Sigmoid colon (tissue), 7 donors: ENCODE measurements around the gene PROX1. TPM values are rescaled to one million over a fixed set of nuclear protein-coding genes. Genes with fewer than 3 reads are reported as not detected.
A peak's percentile ranks its signal among the peaks of the same experiment; 100 is the strongest.

Source experiments
- DNase-seq: peaks from one replicate; pipeline ENCODE4 v3.0.0-alpha.2; 2019
- H3K27ac ChIP-seq, 4 donors: fragments of 200-600 bp; sonication (generic); one replicate each; pipeline ENCODE4 v1.5.1; 2016 to 2019; ENCODE audit warnings: mild to moderate bottlenecking in 1 of 4
- H3K27me3 ChIP-seq, 3 donors: fragments of 200-600 bp; sonication (generic); one replicate each; pipeline ENCODE4 v1.5.1; 2019; ENCODE audit warnings: mild to moderate bottlenecking in 1 of 3
- H3K36me3 ChIP-seq, 4 donors: fragments of 200-600 bp; sonication (generic); one replicate each; pipeline ENCODE4 v1.5.1; 2016 to 2019
- H3K4me1 ChIP-seq, 4 donors: fragments of 200-600 bp; sonication (generic); one replicate each; pipeline ENCODE4 v1.5.1; 2017 to 2019
- H3K4me3 ChIP-seq, 4 donors: fragments of 200-600 bp; sonication (generic); one replicate each; pipeline ENCODE4 v1.5.1; 2017 to 2019; ENCODE audit warnings: mild to moderate bottlenecking in 2 of 4, moderate library complexity in 1 of 4
- H3K9me3 ChIP-seq, 4 donors: fragments of 200-600 bp in 3 of 4; sonication (generic) in 3 of 4; one replicate each; pipeline versions ENCODE4 v1.5.1 to v1.6.1; 2013 to 2019
- CTCF ChIP-seq, 4 experiments: fragments of 450-650 bp in 3 of 4; fragments of 200-600 bp in 1 of 4; IDR thresholded peaks; one replicate each; pipeline ENCODE4 v1.5.1; 2016 to 2019; ENCODE audit warnings: antibody characterized with exemption in 4 of 4, mild to moderate bottlenecking in 3 of 4, moderate library complexity in 2 of 4
- EP300 ChIP-seq, 4 donors: sonication (generic); formaldehyde crosslinking; IDR thresholded peaks; one replicate each; pipeline ENCODE4 v1.6.1; 2017; ENCODE audit warnings: antibody characterized with exemption in 4 of 4
- POLR2A ChIP-seq, 2 donors: fragments of 450-650 bp; IDR thresholded peaks; one replicate each; pipeline ENCODE4 v1.6.1; 2016; ENCODE audit warnings: antibody characterized with exemption in 2 of 2, mild to moderate bottlenecking in 2 of 2, moderate library complexity in 2 of 2
- POLR2AphosphoS5 ChIP-seq, 4 donors: sonication (generic); formaldehyde crosslinking; IDR thresholded peaks; one replicate each; pipeline ENCODE4 v1.6.1; 2017; ENCODE audit warnings: antibody characterized with exemption in 4 of 4
- WGBS, 2 donors: extraction: QIAGEN DNeasy Blood & Tissue Kit; methylation state at CpG; one replicate each; pipeline ENCODE4 v1.1.7; 2013; 5-methylcytosine and 5-hydroxymethylcytosine counted together
- intact Hi-C: fragments of 100-400 bp; cut with DNase I; formaldehyde crosslinking; loops from one replicate; pipeline ENCODE4 v1.15.1; 2023
- polyA plus RNA-seq, 3 donors: library from polyadenylated mRNA; stranded (reverse); fragments of 200-250 nt; gene quantifications; one replicate each; pipeline ENCODE4 v1.2.3, GENCODE V29; 2013
- total RNA-seq, 4 donors: library from RNA; depleted of rRNA; stranded (reverse); fragments of >200 nt; gene quantifications; one replicate each; pipeline ENCODE4 v1.1.0, GENCODE V29; 2016
- donor health status: healthy with polysubstance abuse.
- donor health status: Bipolar disorder and iron deficiency.
- donor health status: healthy.

The PROX1 gene
- total and polyA plus RNA-seq, 7 donors, result 1.4 to 7.7 (median 5.4) TPM

- intact Hi-C loops, result loop anchor here (5.0 kb wide), 1 partner anchor 40 kb away; the partner anchor contains the start of gene PROX1
- no peak for DNase-seq
- Histone ChIP-seq H3K27ac (peak overlapping the region in 1 of 4 donors; percentile 71), H3K27me3 (no peaks in the 10 kb centered on the region), H3K9me3 (no peaks in the 10 kb centered on the region), H3K4me1 (peaks cover 0 to 37% (median 31%) of the 10 kb centered on the region in 4 donors), H3K4me3 (no peak overlapping the region), H3K36me3 (no peaks in the 10 kb centered on the region)
- WGBS, 2 donors, result 72 to 78% methylated on average over 5 of the region's 5 CpGs
- TF ChIP-seq POLR2A (IDR thresholded peaks at IDR 0.05) (no peak), POLR2AphosphoS5 (IDR thresholded peaks at IDR 0.05) (no peak), CTCF (IDR thresholded peaks at IDR 0.05) (no peak), EP300 (IDR thresholded peaks at IDR 0.05) (no peak)
Measured at GRCh38 chr1:214027498-214027897, 39.7 kb downstream of the PROX1 start.

- H3K36me3 ChIP-seq, result no peaks in the 10 kb centered on the region
- H3K9me3 ChIP-seq, result no peaks in the 10 kb centered on the region
- intact Hi-C loops, result loop anchor here (5.0 kb wide), 1 partner anchor 41 kb away; the partner anchor contains the start of gene PROX1
- peaks cover 0 to 37% (median 31%) of the 10 kb centered on the region in 4 donors for H3K4me1 ChIP-seq
- TF ChIP-seq CTCF (IDR thresholded peaks at IDR 0.05) (no peak), EP300 (IDR thresholded peaks at IDR 0.05) (no peak), POLR2AphosphoS5 (IDR thresholded peaks at IDR 0.05) (no peak), POLR2A (IDR thresholded peaks at IDR 0.05) (no peak)
- no peak for DNase-seq
- peak overlapping the region in 1 of 4 donors; percentile 71 for H3K27ac ChIP-seq
- H3K4me3 ChIP-seq, result no peak overlapping the region
- WGBS, 2 donors, result 78 to 79% methylated on average over 5 of the region's 5 CpGs
- H3K27me3 ChIP-seq, result no peaks in the 10 kb centered on the region
Measured at GRCh38 chr1:214028095-214028494, 40.3 kb downstream of the PROX1 start.

DNA sequence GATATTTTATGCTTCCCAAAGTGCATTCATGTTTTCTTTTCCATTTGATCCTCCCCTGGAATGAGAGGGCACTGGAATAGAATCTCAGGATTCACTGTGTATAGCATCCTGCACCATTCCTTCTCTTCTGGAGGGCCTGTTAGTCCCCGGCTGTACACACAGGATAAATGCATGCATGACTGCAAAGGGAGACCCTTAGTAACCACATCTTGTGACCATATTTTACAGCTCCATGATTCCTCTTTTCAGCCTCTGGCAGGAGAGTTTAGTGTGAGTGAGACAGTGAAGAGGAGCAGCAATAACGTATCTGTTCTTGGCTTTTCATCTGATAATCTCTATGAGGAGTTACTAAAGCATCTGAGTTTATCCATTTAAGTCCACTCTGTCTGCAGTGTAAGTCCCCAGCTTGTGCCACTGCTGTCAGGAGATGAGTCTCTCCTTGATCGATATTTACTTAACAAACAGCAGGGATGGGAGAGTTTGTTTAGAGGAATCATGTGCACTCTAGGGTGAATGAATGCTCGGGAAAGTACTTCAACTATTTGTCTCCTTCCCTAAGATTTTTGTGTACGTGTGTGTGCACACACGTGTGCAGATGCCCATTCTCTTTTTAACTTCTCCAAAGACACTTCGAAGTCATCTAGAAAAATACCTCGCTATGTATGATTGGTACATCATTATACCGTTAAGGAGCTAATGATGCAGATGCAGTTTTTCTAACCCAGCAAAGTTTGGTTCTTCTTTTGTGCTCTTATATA is 41.1 kb downstream of the PROX1 start:
- Histone ChIP-seq H3K27me3 (no peaks in the 10 kb centered on the region), H3K9me3 (no peaks in the 10 kb centered on the region), H3K36me3 (no peaks in the 10 kb centered on the region), H3K4me1 (peaks cover 0 to 37% (median 31%) of the 10 kb centered on the region in 4 donors), H3K27ac (peak overlapping the region in 1 of 4 donors; percentile 71), H3K4me3 (no peak overlapping the region)
- 74 to 78% methylated on average over 9 of the region's 9 CpGs for WGBS, 2 donors
- no peak for DNase-seq
- TF ChIP-seq POLR2A (IDR thresholded peaks at IDR 0.05) (no peak), EP300 (IDR thresholded peaks at IDR 0.05) (no peak), POLR2AphosphoS5 (IDR thresholded peaks at IDR 0.05) (no peak), CTCF (IDR thresholded peaks at IDR 0.05) (no peak)
- intact Hi-C loops, result loop anchor here (5.0 kb wide), 1 partner anchor 42 kb away; the partner anchor contains the start of gene PROX1

GRCh38 chr1:214029796-214030195 is 42.0 kb downstream of the PROX1 start:
- no peaks in the 10 kb centered on the region for H3K9me3 ChIP-seq
- WGBS, 2 donors, result 68 to 86% methylated on average over 6 of the region's 6 CpGs
- intact Hi-C loops, result loop anchor here (5.0 kb wide), 1 partner anchor 42 kb away; the partner anchor contains the start of gene PROX1
- no peak for DNase-seq
- H3K27me3 ChIP-seq, result no peaks in the 10 kb centered on the region
- H3K4me1 ChIP-seq, result peaks cover 0 to 37% (median 31%) of the 10 kb centered on the region in 4 donors
- peak in 1 of 4 donors; percentile 55 for TF ChIP-seq EP300 (IDR thresholded peaks at IDR 0.05)
- TF ChIP-seq POLR2A (IDR thresholded peaks at IDR 0.05), result no peak
- TF ChIP-seq CTCF (IDR thresholded peaks at IDR 0.05), result no peak
- TF ChIP-seq POLR2AphosphoS5 (IDR thresholded peaks at IDR 0.05), result peak in 2 of 4 donors; percentile 26 to 47
- no peak overlapping the region for H3K4me3 ChIP-seq
- H3K27ac ChIP-seq, result peak overlapping the region in 3 of 4 donors; percentile 52 to 71 (median 69)
- no peaks in the 10 kb centered on the region for H3K36me3 ChIP-seq
